SK-N-MC (cell line): ENCODE results near the gene WDR89.

ENCODE experiments used
- EZH2 ChIP-seq: fragments of 200-600 bp; sonication (generic); IDR thresholded peaks from one replicate; pipeline ENCODE4 v1.6.1; 2017; ENCODE audit warnings: antibody characterized with exemption
- FOXP2 ChIP-seq: optimal IDR thresholded peaks from 2 replicates; pipeline ENCODE3; 2011; ENCODE audit warnings: mild to moderate bottlenecking, moderate library complexity; ENCODE audit not compliant: insufficient read depth; ENCODE audit errors: extremely low read length, control extremely low read depth
- POLR2AphosphoS5 ChIP-seq: IDR thresholded peaks from 2 replicates; pipeline ENCODE4 v1.6.1; 2012; ENCODE audit warnings: mild to moderate bottlenecking, low read depth, low read length, borderline replicate concordance

GRCh38 chr14:63689132-63689531 lies 47.5 kb upstream of the WDR89 start:
- TF ChIP-seq POLR2AphosphoS5 (no peak), EZH2 (no peak), FOXP2 (no peak)
